Activated T-helper 9 cell treated with anti-CD3 and anti-CD28 coated beads, Interleukin-2, amount 50 U/mL, for 16 hours (primary cell): ENCODE data around the gene PTPRS.
"Not testable (repeated sequence)": the region's sequence is repeated elsewhere in the genome, so short reads cannot be mapped to it uniquely, and the experiment has no call there.

Experiments
- DNase-seq: peaks from one replicate; pipeline ENCODE4 v3.0.0-alpha.2; 2020; ENCODE audit warnings: low read depth

PTPRS gene

DNA sequence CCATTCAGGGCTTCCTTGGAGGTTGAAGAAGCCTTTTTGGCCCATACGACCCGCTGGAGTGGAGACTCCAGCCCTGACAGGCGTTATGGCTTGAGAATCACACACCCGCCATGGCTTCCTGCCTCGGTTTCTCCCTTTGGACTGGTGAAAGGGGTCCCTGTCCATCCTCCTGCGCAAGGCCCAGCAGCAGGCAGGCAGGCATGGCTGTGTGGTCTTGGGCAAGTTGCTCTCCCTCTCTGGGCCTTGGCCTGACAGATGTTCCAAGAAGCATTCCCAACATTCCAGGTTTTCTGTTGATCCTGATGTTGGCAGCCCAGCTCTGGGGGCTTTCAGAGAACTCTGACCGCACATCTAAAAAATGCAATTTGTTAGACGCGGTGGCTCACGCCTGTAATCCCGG is 8.1 kb downstream of the PTPRS start:
- no peak for DNase-seq

DNA sequence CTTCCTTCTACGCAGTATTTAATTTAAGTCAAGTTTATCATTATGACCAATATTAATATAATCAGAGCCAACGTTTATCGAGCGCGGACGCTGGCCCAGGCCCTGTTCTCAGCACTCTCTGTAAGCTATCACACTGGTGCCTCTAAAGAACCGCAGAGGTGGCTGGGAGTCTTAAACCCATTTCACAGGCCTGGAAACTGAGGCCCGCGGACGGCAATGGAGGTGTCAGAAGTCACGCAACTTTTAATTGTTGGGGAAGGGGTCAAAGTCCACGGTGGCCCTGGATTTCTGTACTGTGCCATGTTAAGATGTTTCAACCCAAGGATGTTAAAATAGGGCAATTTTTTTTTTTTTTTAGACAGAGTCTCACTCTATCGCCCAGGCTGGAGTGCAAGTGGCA is 8.8 kb downstream of the PTPRS start:
- no peak for DNase-seq

DNA sequence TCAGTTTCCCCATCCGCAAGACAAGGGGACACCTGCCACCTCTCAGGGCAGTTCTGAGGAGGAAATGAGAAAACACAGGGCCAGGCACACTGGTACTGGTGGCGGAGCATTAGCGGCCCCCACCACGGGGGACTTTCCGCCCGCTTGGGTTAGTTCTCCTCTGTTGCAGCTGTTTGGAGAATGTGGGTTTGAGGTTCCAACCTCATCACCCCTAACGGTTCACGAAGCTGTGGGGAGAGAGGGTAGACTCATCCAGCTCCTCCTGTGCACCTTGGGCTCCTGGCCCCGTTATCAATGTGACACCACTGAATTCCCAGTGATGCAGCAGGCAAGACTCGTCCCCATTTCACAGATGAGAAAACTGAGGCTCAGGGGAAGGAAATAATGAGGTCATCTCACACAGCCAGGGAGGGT is 10.3 kb downstream of the PTPRS start:
- no peak for DNase-seq

DNA sequence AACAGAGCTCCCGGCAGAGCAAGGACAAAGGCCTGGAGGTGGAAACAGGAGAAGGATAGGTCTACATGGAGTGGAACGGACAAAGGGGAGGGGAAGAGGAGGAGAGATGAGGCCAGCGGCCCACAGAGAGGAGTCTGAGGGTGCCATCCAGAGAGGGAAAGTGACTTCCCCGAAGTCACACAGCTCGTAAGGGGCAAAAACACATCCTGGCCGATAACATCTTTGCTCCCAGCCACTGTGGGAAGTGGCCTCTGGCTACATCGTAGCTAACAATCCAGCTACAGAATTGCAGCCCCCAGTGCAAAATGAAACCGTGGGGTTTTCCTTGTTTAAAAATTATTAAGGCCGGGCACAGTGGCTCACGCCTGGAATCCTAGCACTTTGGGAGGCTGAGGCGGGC is 11.5 kb downstream of the PTPRS start:
- DNase-seq: no peak

DNA sequence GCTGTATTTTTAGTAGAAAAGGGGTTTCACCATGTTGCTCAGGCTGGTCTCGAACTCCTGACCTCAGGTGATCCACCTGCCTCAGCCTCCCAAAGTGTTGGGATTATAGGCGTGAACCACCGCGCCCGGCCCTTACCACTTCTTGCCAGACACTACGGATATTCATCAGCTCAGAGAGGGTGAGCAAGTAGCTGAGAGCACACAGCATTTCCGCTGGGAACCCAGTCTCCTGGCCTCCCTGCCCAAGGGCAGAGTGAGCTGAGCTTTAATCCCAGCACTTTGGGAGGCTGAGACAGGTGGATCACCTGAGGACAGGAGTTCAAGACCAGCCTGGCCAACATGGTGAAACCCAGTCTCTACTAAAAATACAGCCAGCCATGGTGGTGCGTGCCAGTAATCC is 12.2 kb downstream of the PTPRS start:
- not testable (repeated sequence) for DNase-seq

DNA sequence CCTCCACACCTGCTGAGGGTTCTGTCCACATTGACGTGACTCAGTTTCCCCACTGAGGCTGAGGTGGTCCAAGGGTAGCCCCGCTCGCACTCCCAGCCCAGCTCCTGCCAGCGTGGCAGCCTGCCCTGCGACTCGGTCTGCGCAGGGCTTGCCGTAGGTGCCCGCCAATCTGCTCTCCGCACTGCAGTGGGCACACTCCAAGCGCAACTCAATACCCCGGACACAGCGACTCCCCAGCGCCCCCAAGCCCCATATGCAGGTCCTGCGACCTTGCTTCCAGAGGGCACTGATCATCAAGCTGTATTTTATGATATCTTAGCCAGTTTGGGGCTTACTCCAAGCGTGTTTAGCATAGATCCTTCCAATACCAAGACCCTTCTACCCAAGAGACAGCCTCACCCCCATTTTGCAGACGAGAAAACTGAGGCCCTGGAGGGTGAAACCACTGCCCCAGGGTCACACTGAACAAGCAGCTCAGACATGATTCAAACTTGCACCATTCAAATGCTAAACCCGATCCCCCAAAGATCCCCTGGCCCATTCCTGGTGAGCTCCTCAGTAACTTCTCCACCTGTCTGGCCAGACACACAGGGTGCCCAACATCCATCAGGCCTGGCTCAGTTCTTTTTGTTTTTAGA is 13.5 kb downstream of the PTPRS start:
- DNase-seq: no peak

DNA sequence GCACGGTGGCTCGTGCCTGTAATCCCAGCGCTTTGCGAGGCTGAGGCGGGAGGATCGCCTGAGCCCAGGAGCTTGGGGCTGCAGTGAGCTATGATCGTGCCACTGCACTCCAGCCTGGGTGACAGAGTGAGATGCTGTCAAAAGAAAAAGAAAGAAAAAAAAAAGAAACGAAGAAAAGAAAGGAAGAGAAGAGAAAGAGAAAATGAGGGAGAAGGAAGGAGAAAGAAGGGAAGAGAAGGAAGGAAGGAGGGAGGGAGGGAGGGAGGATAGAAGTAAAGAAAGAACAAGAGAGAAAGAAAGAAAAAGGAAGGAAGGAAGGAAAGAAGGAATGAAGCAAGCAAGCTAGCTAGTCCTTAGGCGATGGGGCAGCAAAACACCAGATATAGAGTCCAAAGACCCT is 14.1 kb downstream of the PTPRS start:
- no peak for DNase-seq

DNA sequence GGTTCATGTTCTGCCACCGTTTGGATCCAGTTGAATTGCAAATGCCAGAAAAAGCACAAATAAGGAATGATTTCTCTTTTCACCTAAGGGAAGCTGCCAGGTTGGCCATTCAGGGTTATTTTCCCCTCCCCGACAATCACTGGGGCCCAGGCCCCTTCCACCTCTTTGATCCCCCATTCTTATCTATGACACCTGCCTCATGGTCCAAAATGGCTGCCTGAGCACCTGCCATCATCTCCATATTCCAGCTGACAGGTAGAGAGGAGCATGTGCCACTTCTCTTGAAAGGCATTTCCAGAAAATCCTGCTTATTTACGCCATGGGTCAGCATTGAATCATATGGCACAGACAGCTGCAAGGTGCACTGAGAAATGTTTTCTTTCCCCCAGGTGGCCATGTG is 15.7 kb downstream of the PTPRS start:
- DNase-seq: no peak

DNA sequence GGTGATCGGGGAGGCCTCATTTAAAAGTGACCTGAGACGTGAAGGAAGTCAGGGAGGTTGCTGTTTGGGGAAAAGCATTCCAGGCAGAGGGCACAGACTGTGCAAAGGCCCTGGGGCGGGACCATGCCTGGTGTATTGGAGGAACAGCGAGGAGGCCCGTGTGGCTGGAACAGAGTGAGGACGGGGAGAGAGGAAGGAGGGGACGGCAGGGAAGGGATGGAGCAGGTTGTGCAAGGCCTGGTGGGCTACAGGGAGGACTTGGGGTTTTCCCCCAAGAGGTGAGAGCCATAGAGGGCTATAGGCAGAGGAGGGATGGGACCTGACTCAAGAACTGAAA is 17.2 kb downstream of the PTPRS start:
- no peak for DNase-seq

DNA sequence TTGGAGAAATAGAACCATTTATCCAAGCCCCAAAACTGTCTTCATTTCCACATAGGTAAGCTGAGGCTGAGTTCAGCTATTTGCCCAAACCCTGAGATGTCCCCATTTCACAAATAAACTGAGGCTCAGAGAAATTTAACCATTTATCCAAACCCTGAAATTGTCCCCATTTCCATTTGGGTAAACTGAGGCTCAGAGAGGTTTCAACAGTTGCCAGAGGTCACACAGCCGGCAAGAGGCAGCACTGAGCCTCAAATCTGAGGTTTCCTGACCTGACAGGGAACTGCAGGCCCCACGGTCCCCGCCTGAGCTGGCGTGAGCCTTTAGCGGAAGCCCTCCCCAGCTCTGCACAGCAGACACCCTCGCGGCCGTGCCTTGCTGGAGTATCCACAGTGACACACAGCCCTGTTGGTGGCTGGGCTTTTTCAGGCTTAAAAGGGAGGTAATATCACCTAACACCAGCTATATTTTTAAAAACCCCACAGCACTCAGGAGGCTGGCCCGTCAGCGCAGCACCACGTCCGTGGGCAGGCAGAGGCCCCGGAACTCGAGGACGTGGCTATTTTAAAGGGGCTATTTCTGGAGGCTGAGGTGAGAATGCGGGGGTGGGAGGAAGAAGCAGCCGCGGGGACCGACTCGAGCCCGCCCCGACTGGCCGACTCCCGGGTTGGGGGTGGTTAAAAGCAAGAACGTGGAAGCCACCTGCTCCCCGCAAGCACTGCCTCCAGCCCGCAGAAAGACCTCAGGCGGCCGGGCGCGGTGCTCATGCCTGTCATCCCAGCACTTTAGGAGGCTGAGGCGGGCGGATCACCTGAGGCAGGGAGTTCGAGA is 18.5 kb downstream of the PTPRS start:
- no peak for DNase-seq

DNA sequence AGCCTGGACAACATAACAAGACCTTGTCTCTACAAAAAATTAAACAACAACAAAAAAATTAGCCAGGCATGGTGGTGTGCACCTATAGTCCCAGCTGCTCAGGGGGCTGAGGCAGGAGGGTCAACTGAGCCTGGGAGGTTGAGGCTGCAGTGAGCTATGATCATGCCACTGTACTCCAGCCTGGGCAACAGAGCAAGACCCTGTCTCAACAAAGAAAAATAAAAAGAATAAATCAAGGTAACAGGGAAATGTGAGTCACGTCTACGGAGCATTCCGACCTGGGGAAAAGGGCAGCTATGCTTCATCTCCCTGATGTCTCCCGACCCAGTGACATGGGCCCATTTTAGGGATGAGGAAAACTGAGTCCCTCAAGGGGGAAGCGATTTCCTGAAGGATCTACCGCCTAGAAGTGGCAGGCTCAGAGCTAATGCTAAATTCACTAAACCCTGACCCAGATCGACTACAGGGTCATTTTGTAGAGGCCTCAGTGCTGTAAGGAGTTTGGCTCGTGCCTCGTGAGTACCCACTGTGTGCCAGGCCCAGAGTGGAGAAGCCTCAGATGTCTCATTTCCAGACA is 19.5 kb downstream of the PTPRS start:
- no peak for DNase-seq

DNA sequence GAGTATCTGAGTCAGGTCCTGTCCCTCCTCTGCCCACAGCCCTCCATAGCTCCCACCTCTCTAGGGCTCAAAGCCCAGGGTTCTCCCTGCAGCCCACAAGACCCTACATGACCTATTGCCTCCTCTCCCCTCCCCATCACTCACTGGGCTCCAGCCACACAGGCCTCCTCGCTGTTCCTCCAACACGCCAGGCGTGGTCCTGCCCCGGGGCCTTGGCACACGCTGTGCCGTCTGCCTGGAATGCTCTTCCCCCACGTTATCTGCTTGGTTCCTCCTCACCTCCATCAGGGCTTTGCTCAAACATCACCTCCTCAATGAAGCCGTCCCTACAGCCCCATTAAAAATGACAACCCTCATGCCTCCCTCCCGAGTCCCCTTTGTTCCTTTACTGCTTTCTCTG is 21.1 kb downstream of the PTPRS start:
- DNase-seq: no peak

DNA sequence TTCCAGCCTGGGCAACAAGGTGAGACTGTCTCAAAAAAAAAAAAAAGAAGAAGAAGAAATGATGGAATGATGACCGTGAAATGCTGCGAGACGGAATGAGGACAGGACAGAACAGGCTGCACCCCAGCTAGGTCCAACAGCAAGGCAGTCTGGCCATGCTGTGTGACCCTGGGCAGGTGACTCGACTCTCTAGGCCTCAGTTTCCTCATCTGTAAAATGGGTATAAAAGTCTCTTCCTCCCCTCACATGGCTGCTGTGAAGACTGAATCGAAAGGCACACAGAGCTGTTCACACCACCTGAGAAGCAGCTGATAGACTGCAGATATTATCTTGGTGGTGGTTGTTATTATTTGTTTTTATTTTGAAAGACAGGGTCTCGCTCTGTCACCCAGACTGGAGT is 22.3 kb downstream of the PTPRS start:
- no peak for DNase-seq

DNA sequence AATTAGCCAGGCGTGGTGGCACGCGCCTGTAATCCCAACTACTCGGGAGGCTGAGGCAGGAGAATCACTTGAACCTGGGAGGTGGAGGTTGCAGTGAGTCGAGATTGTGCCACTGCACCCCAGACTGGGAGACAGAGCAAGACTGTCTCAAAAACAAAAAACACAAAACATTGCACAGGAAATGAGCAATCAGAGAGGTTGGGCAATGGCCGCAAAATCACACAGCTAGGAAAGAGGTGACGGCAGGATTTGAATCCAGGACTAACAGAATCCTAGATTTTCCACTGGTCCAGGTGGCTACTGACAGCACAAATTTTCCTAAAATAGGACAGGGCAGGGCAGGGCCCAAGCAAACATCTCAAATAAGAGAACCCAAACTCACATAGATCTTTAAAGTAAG is 23.3 kb downstream of the PTPRS start:
- no peak for DNase-seq

DNA sequence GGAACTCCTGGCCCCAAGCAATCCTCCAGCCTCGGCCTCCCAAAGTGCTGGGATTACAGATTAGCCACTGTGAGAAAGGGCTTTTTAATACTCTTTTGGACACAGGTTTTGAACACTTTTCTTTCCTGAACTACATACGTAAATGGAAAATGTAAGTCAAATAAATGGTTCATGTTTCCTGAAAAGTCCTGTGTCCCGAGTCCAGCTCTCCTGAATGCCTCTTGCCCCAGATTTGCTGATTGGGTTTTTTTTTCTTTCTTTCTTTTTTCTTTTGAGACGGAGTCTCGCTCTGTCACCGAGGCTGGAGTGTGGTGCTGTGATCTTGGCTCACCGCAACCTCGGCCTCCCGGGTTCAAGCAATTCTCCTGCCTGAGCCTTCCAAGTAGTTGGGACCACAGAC is 24.5 kb downstream of the PTPRS start:
- DNase-seq: no peak

DNA sequence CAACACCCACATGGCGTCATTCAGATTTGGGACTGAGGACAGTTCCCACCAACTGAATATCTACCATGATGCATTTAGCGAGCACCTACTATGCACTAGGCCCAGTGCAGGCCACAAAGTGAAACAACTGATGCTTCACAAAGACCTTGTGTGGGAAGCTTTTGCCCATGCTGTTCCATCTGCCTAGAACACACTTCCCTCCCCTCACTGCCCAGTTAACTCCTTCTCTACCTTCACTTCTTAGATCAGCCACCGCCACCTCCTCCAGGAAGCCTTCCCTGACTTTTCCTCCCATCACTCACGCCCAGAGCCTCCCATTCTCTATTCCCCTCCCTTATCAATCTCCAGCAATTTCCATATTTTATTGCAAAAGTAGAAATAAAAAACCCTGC is 25.7 kb downstream of the PTPRS start:
- no peak for DNase-seq

DNA sequence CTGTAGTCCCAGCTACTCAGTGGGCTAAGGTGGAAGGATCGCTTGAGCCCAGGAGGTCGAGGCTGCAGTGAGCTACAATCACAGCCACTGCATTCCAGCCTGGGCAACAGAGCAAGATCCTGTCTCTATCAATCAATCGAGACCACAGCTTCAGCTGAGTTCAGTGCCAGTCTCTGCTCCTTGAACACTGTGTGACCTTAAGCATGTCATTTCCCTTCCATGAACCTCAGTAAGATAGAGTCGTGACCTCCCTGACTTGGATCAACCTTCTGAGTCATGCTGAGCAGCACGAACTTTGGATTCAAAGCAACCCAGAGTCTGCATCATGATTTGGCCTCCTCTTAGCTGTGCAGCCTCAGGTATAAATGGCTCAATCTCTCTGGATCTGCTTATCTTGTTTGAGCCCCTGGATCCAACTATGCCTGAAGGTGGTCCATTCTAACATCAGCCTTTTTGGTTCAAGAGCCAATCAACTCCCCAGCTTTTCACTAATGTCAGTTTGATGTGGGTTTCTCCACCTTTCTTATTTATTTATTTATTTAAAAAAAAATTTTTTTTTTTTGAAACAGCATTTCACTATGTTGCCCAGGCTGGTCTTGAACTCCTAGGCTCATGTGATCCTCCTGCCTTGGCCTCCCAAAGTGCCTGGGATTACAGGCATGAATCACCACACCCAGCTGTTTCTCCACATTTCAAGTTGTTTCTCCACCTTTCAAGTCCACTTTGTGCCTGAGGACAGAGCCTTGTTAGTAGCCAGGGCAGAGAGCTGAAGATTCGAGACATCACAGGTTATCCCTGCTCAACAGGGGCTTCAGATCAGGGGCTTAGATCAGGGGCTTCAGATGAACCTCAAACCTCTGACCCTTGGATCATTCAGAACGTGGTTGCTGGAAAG is 26.4 kb downstream of the PTPRS start:
- no peak for DNase-seq

DNA sequence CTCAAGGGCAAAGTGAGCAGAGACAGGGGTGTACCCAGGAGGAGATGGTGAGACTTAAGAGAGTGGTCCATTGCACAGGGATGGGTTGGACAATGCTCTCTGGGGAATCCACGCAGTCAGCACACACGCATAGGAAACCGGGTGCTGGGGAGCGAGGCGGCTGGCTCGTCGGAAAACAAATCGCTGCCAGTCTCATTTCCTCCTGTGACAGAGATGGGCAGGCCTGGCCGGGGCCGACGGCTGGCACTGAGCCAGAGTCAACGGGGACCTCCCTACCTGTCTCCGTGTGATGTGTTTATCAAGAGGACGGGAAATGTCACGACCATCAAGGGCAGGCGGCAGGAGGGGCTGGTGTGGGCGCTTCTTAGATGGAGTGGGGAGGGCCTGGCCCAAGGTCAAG is 27.3 kb downstream of the PTPRS start:
- DNase-seq: no peak

DNA sequence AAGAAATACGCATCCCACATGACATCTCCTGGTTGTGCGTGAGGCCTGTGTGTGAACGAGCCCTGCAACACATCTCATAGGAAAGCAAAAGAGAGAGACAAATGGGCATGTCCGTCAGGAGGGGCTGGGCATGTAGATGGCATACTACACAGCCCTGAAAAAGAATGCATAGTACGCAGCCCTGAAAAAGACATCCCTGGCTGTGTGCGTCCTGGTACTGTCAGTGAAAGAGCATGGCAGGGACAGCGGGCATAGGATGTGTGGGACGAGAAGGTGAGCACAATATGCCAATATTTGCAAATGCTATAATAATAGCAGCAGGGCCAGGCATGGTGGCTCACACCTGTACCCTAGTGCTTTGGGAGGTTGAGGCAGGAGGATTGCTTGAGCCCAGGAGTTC is 28.6 kb downstream of the PTPRS start:
- no peak for DNase-seq

DNA sequence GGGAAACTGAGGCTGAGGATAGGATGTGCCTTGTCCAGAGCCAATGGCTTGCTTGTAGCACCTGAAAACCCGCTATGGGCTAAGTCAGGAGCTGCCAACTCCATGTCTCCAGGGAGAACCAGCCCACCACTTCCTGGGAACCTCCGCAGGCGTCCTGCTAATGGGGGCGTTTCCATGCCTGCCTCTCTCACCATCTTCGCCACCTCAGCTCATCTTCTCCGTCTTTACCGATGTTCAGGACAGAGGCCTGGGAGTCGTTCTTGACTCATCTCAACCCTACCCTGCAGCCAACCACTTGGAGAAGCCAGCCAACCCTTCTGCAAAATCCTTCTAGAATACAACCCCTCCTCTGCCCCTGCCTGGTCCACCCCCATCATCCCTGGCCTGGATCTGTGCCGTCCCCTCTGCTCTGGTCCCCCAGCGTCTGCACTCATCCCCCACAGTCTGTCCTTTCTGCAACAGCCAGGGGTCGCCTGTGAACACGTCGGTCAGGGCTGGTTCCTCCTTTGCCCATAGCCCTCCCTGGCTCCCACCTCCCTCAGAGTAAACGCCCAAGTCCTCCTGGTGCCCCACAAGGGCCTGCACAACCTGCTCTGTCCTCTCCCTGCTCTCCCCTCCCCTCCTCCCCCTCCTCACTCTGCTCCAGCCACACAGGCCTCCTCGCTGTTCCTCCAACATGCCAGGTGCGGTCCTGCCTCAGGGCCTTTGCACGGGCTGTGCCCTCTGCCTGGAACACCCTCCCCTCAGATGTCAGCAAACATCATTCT is 31.0 kb downstream of the PTPRS start:
- DNase-seq: no peak

DNA sequence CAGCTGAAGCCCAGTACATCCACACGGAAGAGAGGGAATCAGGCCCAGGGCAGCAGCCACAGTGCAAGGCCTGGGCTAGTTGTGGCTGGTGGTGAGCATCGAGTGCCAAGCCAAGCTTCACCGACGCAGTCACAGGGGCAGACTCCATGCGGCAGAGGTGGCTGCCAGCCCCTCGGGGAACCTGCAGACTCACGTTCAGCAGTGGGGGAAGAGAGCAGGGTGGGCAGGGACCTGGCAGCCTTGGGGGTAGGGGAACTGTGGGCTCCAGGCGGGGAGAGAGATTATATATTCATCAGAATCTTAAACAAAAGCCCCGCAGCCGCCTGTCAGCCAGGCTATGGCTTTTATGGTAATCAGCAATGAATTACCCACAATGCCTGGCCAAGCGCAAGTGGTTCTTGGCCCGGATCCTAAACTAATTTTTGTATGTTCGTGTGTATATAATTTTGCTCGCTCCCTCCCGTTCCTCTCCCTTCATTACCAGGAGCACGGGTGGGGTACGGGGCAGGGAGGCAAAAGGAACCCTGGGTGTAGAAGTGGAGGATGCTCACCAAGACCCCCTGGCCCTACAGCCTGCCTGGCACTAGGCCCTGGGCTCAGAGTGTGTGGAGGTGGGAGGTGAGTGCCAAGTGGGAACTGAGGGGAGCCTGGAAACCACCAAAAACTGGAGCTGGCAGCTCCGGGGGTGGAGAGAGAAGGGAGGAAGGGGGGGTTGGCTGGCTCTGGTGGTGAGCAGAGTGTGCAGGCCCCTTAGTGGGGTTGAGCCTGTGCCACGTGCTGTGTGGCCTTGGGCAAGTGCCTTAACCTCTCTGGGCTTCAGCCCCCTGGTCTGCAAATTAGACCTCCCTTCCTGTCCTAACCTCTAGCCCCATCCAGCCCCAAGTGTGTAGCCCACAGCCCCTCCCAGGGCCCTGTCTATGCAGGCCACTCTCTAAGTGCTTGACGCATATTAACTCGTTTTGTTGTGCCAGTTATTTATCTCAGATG is 31.9 kb downstream of the PTPRS start:
- DNase-seq: no peak
